HG02623 (cell line): ENCODE data around the gene PRKRIP1.
"Not testable (repeated sequence)": the region's sequence is repeated elsewhere in the genome, so short reads cannot be mapped to it uniquely, and the experiment has no call there.

Experiments used
- ATAC-seq: cut with Tn5 transposase; IDR thresholded peaks from one replicate; pipeline ENCODE4 v1.9.1; 2021; ENCODE audit warnings: moderate library complexity; ENCODE audit not compliant: unreplicated experiment

Gene PRKRIP1

GRCh38 chr7:102455596-102455995 is 59.4 kb downstream of the PRKRIP1 start:
- no peak for ATAC-seq

GRCh38 chr7:102456327-102456726 is 60.2 kb downstream of the PRKRIP1 start:
- no peak for ATAC-seq

GRCh38 chr7:102457352-102457924 is 61.3 kb downstream of the PRKRIP1 start:
- ATAC-seq: no peak

- no peak for ATAC-seq
Observed at GRCh38 chr7:102459221-102459844, 63.2 kb downstream of the PRKRIP1 start.

- no peak for ATAC-seq
Observed at GRCh38 chr7:102460467-102460866, 64.3 kb downstream of the PRKRIP1 start.

GRCh38 chr7:102463841-102464576 is 67.8 kb downstream of the PRKRIP1 start:
- no peak for ATAC-seq

- peak; percentile 92 for ATAC-seq
Observed at GRCh38 chr7:102464577-102465280, 68.6 kb downstream of the PRKRIP1 start, which contains the start of the genes ALKBH4 and LRWD1. ALKBH4 (minus strand) TSS chr7:102464863; CDS start chr7:102464836, 27 bp downstream. LRWD1 (plus strand) TSS chr7:102464984; CDS start chr7:102465081, 97 bp downstream.

- no peak for ATAC-seq
Observed at GRCh38 chr7:102466097-102466496, 69.9 kb downstream of the PRKRIP1 start.

GRCh38 chr7:102467581-102468477 is 71.7 kb downstream of the PRKRIP1 start:
- ATAC-seq: no peak

- ATAC-seq: no peak
Observed at GRCh38 chr7:102468478-102469350, 72.6 kb downstream of the PRKRIP1 start.

- ATAC-seq: no peak
Observed at GRCh38 chr7:102469351-102469971, 73.3 kb downstream of the PRKRIP1 start.

- ATAC-seq: no peak
Observed at GRCh38 chr7:102469972-102470825, 74.0 kb downstream of the PRKRIP1 start.

- ATAC-seq: no peak
Observed at GRCh38 chr7:102471791-102472125, 75.6 kb downstream of the PRKRIP1 start.

- ATAC-seq: no peak
Observed at GRCh38 chr7:102472126-102473041, 76.2 kb downstream of the PRKRIP1 start.

GRCh38 chr7:102473271-102473991 is 77.3 kb downstream of the PRKRIP1 start:
- ATAC-seq: no peak

- ATAC-seq: not testable (repeated sequence)
Observed at GRCh38 chr7:102474116-102474515, 78.0 kb downstream of the PRKRIP1 start.
